Epidermal melanocyte (primary cell): ENCODE measurements around the gene ARSI.
"Not testable (repeated sequence)": the region's sequence is repeated elsewhere in the genome, so short reads cannot be mapped to it uniquely, and the experiment has no call there.

ENCODE experiments used
- DNase-seq: peaks from one replicate; pipeline ENCODE4 v3.0.0; 2011; ENCODE audit warnings: low spot score; ENCODE audit not compliant: insufficient read length

The ARSI gene

DNA sequence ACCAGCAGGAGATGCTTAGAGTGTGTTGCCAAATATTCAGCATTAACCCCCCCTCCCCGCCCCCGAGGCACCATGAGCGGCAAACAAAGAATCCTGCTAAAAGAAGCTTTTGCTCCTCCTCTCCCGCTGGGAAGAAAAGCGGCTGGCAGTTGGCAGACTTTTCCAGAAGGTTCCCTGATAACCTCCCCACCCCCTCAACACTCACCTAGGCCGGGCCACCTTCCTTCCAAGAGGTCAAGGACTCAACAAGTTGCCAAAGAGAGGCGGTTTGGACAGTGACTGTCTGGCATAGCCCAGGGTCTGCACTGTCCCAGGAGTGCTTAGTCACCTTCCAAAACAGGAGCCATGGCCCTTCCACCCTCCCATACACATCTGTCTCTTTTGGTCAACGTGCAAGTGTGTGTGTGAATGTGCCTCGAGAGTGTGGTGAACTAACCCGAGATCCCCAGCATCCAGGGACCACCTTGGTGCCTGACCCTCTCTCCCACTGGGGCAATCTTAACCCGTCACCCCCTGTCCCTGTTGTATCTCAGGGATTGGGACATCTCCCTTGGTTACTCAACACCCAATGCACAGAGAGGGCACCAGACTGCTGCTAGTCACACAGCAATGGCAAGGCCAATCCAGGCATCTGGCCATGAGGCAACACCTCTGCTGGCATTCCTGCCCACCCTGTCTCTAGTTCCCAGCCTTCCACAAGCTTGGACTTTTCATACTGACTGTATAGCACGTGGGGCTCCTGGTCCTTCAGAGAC lies 32.0 kb downstream of the ARSI start:
- no peak for DNase-seq

DNA sequence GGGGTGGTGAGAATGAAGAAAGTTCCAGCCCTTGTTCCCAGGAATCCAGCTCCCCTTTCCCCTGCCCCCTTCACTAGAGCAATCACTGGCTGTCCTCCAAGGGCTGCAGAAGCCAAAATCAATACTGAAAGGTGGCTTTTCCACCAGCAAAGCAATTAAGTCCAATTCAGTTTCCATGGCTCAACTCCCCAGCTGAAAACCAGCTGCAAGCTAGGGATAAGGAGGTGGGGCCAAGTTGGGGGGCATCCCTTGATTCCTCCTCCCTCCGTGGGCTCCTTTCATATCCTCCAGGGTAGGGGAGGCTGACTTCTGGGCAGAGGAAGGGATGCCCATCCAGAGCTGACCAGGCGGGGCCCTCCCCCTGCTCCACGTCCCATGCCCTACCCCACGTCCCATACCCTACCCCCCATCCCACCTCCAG lies 35.8 kb downstream of the ARSI start:
- no peak for DNase-seq

DNA sequence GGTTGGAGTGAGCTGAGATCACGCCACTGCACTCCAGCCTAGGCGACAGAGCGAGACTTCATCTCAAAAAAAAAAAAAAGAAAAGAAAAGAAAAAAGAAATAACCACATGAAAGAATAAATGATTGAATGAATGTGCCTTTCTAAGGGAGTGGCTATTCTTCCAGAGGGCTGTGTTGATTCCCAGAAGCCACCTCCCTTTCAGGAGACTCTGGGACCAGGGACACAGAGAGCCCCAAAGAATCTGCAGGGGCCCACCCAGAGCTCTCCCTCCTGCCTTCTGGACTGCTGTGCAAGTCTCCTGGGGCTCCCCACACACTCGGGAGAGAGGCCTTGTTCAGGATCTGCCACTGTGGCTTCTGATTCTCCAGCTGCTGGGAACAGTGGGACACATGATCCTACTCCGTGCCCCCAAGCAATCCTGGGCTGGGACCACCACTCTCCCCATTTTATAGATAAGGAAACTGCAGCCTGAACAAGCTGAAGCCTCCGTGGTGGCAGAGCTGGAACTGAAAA lies 36.8 kb downstream of the ARSI start:
- DNase-seq = no peak

DNA sequence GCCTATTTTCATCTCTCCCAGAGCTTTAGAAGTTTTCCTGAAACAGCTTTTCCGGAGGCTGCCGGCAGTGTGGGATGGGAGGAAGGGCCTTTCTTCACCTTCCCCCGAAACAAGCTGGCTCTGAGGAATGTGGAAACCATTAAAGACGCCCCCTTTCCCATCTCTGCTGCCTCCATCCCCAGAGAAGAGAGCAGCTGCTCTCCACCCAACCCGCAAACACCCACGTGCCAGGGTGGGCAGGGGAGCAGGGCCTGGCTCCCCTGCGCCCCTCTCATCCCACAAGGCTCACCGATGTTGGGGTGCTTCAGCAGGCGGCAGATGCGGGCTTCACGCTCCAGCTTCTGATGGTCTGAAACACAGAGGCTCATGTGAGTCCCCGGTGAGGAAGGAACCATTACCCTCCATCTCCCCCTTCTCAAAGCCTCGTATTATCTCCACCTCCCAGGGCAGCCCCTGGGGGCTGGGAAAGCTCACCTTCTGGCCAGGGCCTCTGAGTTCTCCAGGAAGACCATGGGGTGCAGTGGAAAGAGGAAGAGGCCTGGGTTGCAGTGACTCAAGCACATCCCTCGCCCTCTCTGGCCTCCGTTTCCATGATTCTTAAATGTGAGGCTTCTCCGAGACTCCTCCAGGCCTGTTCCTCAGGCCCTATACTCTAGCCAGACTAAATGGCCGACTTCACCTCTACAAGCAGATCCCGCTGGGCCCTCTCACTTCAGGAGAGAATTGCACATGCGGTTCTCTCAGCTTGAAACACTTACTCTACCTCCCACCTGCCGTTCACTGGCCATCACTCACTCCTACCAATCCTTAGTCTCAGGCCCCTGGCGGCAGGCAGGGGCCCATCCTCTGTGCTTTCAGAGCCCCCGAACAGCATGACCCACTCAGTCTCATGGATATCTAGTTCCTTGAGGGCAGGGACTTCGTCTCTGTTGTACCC lies 37.8 kb downstream of the ARSI start:
- no peak for DNase-seq

DNA sequence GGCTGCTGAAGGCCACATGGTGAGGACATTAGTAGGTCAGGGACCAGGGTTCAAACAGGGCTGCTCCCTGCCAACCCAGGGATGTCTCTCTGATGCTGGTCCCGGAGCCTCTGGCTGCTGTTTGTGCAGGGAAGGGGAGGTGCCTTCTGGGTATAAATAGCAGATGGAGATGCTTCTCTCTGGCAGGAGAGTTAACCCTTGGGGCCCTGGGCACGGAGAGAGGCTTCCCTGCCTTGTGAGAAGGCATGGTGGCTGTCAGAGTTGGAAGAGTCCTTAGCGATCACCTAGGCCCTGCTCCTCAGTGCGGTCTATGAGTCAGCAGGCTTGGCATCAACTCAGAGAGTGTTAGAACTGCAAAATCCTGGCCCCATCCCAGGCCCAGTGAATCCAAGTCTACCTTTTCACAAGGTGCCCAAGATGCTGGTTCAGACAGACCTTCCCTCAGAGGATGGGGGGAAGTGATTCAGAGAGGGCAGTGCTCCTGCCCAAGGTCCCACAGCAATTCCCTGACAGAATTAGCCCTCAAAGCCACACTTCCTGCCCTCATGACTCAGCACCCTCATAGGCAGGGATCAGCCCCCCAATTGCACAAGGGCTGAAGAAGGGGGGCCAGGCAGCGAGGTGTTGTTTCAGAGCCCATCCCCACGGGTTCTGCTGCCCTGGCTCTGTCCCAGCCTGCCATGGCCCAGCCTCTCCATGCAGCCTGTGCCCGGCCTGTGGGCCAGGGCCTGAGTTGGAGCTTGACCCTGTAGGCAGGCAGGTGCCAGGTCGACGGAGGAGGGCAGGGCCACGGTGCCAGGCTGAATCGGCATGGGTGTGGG lies 38.7 kb downstream of the ARSI start:
- peak; percentile 54 for DNase-seq

DNA sequence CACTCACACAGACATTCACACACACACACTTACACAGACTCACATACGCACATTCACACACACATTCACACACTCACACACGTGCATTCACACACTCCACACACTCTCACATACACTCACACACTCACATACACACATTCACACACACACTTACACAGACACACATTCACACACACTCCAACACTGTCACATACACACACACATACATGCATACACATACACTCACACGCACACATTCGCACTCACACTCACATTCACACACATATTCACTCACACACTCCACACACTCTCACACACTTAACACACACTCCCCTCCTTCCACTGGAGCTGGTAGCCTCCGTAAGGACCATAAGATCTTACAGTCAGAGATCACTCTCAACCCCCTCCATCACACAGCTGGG lies 39.3 kb downstream of the ARSI start:
- DNase-seq = no peak

DNA sequence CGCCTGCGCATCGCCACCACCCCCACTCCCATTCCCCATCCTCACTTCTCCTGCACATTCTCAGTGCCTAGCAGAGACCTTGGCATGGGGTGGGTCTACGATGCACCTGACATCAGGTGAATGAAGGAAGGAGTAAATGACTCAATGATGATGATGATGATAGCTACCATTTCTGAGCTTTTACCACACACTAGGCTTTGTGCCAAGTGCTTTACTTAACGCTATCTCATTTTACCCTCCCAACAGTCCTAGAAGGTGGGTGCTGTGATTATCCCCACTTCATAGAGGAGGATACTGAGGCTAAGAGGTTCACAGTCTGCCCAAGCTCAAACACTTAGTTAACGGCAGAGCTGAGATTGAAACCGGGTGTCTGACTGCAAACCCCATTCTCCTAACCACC lies 40.2 kb downstream of the ARSI start:
- DNase-seq = no peak

DNA sequence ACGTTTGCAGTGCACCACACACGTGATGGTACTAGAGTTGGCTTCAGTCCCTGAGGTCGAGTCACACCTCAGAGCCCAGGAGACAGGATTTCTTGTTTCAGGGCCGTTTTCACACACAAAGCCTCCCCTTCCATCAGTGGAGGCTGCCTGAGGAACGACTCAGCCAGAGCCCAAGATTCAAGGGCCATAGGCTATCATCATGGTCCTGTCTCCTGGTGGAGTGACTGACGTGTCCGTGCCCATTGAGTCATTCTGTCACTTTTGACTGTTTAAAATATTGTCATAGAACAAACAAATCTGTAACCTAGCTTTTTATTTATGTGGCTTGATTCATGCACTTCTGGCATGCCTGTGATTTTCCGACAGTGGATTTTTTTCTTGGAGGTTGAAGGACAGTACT lies 41.5 kb downstream of the ARSI start:
- no peak for DNase-seq

DNA sequence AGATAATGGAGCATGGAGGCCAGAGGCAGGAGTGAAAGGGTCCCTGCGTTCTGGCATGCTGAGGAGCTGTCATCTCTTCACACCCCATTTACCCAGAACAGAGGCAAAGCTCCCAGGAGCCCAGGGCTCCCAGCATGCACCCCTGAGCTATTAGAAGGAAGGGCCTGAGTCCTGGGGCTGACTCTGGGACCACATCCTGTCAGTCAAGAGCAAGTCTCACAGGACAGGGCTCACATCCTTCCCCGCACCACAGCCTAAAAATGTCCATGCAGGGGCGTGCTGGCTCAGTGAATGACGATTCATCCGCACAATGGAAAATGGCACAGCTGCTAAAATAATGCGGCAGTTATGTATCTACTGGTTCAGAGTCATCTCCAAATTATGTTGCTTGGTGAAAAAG lies 44.6 kb downstream of the ARSI start:
- no peak for DNase-seq

DNA sequence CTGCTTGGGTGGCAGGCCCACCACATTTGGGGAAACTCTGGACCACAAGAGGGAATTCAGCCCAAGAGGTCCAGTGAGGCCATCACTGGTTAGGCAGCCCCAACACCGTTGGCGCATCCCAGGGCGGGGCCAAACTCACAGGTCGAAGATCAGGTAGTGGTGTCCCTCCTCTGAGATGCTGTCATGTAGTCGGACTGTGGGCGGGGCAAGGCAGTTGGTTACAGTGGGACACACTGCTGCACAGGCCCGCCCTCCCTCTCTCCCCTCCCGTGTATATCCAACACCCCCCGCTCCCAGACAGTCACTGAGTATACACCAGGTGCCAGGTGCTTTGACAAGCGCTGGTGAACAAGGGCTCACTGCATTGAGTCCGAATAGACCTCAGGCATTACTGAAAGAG lies 45.3 kb downstream of the ARSI start:
- DNase-seq = no peak

DNA sequence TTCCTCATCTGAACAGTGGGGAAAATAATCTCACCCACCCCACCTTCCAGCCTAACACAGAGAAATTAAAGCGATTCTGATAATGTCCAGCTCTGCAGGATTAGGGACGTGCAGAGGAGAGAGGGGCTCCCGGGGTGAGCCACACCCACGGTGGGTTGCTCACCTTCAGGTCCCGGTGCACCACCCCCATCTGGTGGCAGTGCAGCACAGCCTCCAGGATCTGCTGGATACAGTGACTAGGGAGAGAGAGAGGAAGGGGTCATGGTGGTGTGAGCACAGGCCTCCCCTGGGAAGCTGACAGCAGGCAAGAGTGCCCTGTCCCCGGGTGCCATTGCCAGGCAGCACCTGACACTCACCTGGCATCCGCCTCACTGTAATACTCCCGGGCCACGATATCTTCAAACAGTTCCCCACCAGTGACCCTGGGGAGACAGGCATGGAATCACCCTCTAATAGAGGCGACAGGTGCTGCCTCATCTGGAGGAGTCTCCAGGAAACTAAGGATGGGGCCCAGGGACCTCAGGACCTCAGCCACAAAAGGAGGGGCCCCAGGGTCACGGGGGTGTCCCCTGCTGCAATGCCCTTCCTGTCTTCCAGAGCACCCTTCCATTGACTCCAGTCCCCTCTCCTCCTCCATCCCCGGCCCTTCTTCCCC lies 46.2 kb downstream of the ARSI start:
- no peak for DNase-seq

DNA sequence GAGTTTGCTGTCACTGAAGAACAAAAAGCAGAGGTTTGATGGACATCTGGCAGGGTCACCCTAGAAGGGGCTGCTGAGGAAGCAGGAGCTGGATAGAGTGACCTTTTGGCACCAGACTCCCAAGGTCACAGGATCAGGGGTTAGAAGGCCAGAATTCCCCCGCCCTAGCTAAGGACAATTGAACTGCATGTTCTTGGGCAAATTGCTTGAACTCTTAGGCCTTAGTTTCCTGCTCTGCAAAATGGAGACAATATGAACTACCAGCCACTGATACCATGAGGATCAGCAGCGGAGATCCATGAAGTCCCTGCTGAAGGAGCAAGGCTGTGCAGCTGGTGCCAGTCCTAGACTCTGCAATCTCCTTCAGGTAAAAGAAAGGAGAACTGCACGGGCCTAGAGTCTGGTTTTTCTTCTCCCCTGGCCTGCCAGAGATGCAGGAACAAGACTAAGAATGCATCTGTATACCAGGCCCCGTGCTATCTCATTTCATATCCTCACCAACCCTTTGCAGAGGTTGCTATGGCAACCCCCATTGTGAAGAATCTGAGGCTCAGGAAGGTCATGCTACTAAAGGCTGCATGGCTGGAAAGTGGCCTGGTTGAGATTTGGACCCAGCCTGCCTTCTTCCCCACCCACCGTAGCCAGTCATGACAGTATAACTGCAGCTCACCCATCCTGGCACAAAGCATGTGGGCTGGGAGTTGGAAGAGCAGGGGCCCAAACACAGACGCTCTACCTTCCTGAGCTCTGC lies 46.9 kb downstream of the ARSI start:
- DNase-seq = no peak

DNA sequence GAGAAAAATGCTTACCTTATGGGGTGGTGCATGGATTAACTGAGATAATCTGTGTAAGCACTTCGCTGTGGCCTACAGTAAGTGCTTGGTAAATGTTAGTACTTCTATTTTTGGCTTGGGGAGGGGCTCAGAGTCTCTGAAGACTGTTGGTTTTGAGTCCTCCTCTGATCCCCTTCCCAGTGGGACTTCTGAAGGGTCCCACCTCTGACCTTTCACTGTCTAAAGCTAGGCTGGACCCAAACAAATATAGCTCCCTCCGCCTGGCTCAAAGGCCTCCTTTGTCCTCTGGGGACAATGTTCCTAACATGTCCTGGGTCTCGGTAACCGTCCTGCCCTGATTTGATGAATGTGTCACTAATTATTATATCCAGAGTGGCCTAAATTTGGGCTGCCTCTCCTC lies 47.9 kb downstream of the ARSI start:
- no peak for DNase-seq

DNA sequence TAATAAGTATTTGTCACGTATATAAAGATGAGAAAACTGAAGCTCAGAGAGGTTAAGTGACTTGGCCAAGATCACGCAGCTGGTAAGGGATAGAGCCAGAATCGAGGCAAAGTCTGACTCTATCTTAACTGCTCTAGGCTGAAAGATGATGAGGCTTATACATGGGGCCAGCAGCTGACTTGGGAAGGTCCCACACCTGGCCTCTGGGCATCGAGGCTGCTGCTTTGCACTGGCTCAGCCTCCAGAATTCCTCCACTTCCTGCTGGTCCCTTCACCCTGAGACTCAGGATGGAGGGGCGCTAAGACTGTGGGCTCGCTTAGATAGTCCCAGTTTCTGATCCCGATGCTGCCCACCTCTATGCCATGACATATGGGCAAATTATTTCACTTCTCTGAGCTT lies 48.3 kb downstream of the ARSI start:
- no peak for DNase-seq

DNA sequence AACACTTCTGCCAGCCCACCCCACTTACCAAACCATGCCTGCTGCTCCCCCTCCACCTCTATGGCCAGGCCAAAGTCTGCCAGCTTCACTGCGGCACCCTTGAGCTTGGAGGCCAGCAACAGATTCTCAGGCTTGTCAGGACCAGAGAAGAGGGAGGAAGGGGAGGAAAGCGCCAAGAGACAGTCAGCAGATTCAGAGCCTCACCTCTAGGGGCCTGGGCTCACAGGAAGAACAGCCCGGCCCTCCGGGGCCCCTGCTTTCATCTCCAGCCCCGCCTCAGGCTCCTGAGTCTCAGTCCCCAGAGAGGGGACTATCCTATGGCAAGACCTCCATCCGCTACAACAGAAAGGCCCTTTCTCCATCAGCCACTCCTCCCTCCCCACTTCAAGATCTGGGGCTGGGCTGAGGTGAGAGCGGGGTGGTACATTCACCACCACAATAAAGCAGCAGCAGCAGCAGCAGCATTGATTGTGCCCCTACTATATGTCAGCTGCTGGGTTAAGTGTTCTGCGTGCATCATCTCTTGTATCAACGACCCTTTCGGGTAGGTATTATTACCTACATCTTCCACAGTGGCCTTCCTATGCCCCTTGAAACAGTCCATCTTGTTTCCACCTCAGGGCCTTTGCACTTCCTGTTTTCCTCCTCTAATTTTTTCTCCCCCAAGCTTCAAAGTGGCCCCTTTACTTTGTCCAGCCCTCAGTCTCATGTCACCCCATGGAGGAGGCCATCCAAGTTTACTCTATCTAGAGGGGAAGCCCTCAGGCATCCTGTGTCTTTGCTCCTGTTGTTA lies 49.1 kb downstream of the ARSI start:
- no peak for DNase-seq

DNA sequence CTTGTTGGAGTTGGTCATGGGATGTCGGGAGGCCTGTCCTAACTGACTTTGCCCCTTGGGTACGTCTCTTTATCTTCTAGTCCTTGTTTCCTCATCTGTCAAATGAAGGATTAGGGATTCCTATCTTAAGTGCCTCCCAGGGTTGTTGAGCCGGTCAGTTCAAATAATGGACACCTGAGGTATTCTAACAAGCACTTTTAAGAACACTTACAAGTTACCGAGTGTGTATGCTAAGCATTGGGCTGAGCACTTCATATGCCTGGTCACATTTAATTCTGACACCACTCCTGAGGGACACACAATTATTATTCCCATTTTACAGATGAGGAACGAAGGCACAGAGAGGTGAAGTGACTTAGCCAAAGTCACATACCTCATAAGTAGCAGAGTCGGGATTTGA lies 50.2 kb downstream of the ARSI start:
- DNase-seq = no peak

DNA sequence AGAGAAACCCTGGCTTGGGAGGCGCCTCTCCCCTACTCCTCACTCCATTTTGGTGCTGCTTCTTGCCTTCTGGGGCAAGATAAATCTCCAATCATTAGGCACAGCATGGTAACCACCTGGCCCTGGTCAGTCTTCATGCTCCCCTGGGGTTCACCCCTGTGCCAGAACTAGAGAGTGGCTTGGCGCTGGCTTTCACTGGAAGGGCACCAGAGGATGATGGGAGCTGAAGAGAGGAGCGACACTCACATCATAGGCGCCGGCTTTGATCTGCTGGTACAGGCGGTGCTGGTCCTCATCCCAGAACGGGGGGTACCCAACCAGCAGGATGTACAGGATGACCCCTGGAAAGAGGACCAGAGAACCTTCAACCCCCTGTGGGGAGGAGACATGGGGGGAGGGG lies 51.2 kb downstream of the ARSI start:
- no peak for DNase-seq

DNA sequence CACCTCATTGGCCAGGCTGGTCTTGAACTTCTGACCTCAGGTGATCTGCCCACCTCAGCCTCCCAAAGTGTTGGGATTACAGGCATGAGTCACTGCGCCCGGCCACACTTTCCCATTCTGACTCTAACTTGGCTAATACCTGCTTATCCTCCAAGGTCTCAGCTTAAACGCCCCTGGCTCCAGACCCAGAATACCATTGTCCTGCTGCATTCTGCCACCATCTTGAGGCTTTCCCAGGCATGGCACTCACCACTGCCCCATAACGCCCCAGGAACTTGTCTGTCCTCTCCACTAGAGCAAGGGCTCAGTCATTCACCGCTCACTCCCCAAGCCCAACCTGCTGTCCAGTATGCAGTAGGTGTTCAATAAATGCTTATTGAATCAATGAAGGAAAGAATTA lies 53.0 kb downstream of the ARSI start:
- no peak for DNase-seq

DNA sequence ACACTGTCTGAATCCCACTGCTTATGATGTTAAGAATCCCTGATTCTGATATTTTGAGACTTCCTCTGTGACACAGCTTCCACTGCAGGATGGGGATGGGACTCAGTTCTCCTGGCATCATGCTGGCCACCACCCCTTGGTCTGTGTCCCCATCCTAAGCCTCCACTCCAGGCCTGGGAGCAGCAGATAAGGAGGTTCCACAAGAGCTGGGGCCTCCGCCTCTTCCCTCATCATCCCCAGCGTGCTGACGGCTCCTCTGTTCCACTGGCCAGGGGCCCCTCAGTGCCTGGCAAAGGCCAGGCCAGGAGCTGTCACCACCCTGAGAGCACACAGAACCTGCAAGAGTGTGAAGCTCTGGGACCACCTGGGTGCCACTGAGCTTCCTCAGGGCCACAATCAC lies 53.8 kb downstream of the ARSI start:
- no peak for DNase-seq

DNA sequence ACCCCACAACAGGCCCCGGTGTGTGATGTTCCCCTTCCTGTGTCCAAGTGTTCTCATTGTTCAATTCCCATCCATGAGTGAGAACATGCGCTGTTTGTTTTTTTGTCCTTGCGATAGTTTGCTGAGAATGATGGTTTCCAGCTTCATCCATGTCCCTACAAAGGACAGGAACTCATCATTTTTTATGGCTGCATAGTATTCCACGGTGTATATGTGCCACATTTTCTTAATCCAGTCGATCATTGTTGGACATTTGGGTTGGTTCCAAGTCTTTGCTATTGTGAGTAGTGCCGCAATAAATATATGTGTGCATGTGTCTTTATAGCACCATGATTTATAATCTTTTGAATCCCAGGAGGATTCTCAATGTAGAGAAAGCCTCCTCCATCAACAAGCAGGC lies 54.2 kb downstream of the ARSI start:
- not testable (repeated sequence) for DNase-seq
